LNCaP clone FGC (cell line): Measurements from ENCODE around the gene HIPK2.
A peak's percentile ranks its signal among the peaks of the same experiment; 100 is the strongest.

Experiments
- DNase-seq: peaks from one replicate; pipeline ENCODE4 v3.0.0-alpha.2; 2011; ENCODE audit warnings: low read depth
- H3K4me3 ChIP-seq: 2 replicates; pipeline ENCODE4 v1.5.1; 2011; ENCODE audit warnings: mild to moderate bottlenecking, low read depth, low read length, control low read depth
- CTCF ChIP-seq: IDR thresholded peaks from 2 replicates; pipeline ENCODE4 v1.5.1; 2012; ENCODE audit warnings: mild to moderate bottlenecking; ENCODE audit not compliant: control insufficient read depth, insufficient read depth; ENCODE audit errors: extremely low read depth

HIPK2 gene

GRCh38 chr7:139725858-139726484 is 51.8 kb downstream of the HIPK2 start:
- DNase-seq = no peak
- TF ChIP-seq CTCF = no peak
- peak overlapping the region; percentile 25 for H3K4me3 ChIP-seq

- H3K4me3 ChIP-seq = peak overlapping the region; percentile 25
- no peak for TF ChIP-seq CTCF
- peak; percentile 98 for DNase-seq
These were observed 52.7 kb downstream of the HIPK2 start for GRCh38 chr7:139725077-139725476.

GRCh38 chr7:139722604-139723003 is 55.2 kb downstream of the HIPK2 start:
- DNase-seq = no peak
- no peak for TF ChIP-seq CTCF
- no peak overlapping the region for H3K4me3 ChIP-seq

GRCh38 chr7:139721821-139722220 is 56.0 kb downstream of the HIPK2 start:
- TF ChIP-seq CTCF = no peak

GRCh38 chr7:139721417-139721816 is 56.4 kb downstream of the HIPK2 start:
- no peak for TF ChIP-seq CTCF
- no peak overlapping the region for H3K4me3 ChIP-seq
- DNase-seq = no peak

More at GRCh38 chr7:139721821-139722220, 56.0 kb downstream of the HIPK2 start:
- DNase-seq = no peak
- H3K4me3 ChIP-seq = no peak overlapping the region

GRCh38 chr7:139720705-139721231 is 57.0 kb downstream of the HIPK2 start:
- no peak overlapping the region for H3K4me3 ChIP-seq
- TF ChIP-seq CTCF = 0 out of 2 replicates have a peak, but pooled peaks have one; percentile 14
- peak; percentile 85 for DNase-seq

- H3K4me3 ChIP-seq = no peak overlapping the region
- no peak for DNase-seq
- no peak for TF ChIP-seq CTCF
These were observed 57.6 kb downstream of the HIPK2 start for GRCh38 chr7:139720186-139720585.
